Daoy (cell line): ENCODE data around the gene EXOC4. TPM values are rescaled to one million over a fixed set of nuclear protein-coding genes. Genes with fewer than 3 reads are reported as not detected.
"Not testable (repeated sequence)": the region's sequence is repeated elsewhere in the genome, so short reads cannot be mapped to it uniquely, and the experiment has no call there.

Source experiments
- DNase-seq: peaks from one replicate; pipeline ENCODE4 v3.0.0-alpha.2; 2015; ENCODE audit warnings: low read depth
- total RNA-seq: library from RNA; depleted of rRNA; stranded (reverse); fragments of >200 nt; shearing (Covaris generic); gene quantifications from 2 replicates; pipeline ENCODE4 v1.2.3, GENCODE V29; 2014

EXOC4 gene
- total RNA-seq, 1 experiment from 2014 or later, result 36.9 TPM

- no peak for DNase-seq
These were observed 366.6 kb downstream of the EXOC4 start for GRCh38 chr7:133619491-133619890.

GRCh38 chr7:133623721-133624120, 370.8 kb downstream of the EXOC4 start:
- DNase-seq, result no peak

GRCh38 chr7:133625046-133625445, 372.2 kb downstream of the EXOC4 start:
- no peak for DNase-seq

- DNase-seq, result no peak
These were observed 376.8 kb downstream of the EXOC4 start for GRCh38 chr7:133629701-133630100.

- peak; percentile 11 for DNase-seq
These were observed 380.2 kb downstream of the EXOC4 start for GRCh38 chr7:133633055-133633454.

DNA sequence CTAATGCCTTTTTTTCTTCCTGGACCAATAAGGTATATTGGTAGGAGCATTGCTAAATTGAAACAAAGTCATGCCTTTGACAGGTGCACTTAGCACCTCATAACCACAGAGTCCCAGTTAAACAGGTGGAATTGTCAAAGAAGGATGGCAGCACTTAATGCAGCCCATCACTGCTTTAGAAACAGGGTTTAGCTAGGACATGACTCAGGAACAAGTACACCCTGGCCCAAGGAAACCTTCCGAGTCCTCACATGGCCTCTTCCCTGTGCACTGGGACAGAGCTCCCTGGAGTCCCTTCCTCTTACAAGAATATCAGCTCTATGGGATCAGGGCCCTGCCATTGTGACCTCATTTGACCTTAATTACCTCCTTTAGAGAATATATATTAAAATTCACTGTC, 382.7 kb downstream of the EXOC4 start:
- DNase-seq, result no peak

DNA sequence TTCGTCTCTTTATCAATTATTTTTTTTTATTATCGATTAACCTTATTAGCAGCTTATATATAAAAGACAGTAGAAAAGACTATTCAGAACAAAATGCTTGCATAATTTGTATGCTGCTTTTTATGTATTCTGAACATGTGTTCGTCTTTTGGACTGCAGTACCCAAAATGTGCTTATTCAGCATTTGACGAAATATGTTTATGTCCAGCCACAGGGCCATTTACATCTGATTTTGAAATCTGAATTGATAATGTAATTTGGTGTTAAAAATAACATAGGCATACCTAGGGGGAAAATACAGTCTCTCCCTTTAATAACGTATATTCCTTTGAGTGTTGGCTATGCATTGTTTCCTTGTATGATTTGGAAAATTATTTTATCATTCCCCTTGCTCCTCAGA, 386.0 kb downstream of the EXOC4 start:
- no peak for DNase-seq

DNA sequence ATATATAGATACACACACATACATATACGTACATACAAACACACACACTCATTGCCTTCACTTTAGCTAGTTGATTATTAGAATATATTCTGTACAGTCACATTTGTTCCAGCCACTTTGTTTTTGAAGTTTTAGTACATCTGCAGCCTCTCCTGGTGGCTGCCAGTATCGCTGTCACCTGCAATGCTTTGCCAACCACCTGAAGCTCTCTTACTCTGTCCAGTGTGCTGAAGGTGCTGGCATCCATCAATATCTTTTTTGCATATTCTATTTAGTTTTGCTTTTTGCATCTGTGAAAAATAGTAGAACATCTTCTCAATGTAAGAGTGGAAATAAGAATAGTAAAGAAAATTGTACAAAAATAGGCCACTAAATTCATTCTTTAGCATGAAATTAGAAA, 388.6 kb downstream of the EXOC4 start:
- DNase-seq, result no peak

DNA sequence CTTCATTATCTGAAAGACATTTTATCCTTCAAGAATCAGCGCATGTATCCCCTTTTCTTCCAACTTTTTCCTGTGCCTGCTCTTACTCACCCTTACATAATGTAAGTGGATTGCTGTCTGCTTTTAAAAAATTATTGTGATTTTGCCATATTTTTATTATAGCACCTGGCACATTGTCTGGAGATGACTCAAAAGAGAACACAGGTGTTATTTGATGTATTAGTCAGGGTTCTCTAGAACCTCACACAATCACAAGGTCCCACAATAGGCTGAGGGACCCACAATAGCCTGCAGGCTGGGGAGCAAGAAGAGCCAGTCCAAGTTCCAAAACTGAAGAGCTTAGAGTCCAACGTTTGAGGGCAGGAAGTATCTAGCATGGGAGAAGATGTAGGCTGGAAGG, 390.0 kb downstream of the EXOC4 start:
- DNase-seq, result no peak

- not testable (repeated sequence) for DNase-seq
These were observed 390.8 kb downstream of the EXOC4 start for GRCh38 chr7:133643652-133644051.

DNA sequence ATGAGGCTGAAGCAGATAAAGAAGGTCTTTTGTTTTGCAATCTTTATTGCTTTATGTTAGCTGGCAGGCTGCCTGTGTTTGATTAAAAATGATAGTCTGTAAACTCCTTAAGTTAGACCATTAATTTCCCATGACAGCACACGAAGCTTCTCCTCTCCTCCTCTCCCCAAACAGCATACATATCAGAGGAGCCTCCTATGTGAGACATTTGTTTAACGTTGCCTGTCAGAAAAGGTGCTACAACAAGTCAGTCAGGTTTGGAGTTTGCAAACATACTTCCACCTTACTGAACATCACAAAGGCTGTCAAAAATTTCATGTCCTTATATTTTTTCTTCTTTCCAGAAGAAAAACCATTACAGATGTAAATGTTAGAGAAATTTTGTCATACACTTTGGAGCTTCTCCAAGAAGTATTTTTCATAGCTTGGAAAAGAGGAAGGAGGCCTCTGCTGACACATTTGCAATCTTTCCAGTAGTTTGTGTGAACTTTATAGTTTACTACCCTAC, 393.1 kb downstream of the EXOC4 start:
- no peak for DNase-seq

DNA sequence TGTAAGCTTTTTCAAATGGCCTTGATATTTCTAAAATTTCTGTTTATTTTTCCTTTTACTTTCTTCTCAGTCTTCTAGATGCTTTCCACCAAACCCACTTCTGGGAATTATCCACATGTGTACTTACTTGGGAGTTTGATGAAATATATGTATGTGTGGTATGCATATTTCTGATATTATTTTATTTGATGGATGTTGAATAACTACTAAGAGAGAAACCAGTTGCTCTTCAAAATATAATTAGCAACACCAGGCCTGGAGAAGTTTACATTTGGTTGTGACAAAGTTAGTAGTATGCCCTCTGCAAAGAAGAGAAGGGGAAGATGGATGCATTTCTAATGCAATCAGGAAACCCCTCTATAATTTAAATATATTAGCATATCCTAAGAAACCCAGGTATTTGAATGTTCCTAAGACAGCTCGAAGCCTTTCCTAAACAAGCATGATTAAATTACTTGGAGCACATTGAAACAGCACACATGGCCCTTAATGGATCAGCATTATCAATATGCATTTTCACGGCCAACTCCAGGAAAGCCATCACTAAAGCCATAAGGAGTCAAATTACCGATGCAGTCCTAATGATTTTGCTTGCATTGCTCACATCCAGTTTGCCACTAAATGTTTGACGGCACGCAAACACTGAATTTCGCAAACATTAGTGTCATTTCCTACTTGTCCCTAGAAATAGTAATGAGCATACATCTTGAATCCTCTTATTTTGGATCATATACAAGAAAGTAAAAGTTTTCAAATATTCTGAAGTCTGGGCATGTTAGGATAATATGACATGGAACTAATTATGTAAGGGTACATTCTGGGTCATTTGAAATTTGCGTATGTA, 393.8 kb downstream of the EXOC4 start:
- no peak for DNase-seq

DNA sequence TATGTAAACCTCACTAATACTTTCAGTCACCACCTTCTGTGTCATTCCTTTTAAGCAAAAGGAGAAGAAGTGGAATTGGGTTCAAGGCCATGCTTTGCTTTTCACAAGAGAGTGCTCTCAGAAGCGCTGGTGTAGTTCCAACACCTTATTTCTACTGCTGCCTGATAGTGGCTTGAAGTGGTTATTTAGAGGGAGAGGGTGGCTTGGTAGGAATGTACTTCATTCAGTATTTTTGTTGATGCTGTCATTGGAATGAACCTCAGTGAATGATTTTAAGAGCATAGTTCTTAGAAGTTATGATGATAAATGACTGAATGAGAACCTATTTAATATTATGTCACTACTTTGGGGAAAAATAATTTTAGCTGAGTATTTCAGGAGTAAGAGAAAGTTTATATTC, 396.7 kb downstream of the EXOC4 start:
- DNase-seq, result no peak

DNA sequence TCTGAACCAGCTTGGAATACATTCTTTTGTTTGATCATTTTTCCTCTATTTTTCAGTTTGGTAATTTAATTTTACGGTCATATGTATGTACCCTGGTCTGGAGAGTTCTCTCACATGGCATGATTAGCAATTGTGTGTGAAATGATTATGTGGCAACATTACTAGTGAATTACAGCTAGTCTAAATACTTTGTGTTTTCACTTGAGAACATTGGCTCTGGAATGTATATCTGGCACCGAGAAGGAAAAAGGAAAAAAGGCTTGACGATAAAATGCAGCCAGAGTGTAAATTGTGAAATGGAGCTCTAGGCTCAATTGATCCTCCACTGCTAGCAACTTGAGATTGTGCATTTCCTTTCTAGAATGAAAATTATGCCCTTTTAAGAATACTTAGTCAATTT, 397.2 kb downstream of the EXOC4 start:
- DNase-seq, result no peak

DNA sequence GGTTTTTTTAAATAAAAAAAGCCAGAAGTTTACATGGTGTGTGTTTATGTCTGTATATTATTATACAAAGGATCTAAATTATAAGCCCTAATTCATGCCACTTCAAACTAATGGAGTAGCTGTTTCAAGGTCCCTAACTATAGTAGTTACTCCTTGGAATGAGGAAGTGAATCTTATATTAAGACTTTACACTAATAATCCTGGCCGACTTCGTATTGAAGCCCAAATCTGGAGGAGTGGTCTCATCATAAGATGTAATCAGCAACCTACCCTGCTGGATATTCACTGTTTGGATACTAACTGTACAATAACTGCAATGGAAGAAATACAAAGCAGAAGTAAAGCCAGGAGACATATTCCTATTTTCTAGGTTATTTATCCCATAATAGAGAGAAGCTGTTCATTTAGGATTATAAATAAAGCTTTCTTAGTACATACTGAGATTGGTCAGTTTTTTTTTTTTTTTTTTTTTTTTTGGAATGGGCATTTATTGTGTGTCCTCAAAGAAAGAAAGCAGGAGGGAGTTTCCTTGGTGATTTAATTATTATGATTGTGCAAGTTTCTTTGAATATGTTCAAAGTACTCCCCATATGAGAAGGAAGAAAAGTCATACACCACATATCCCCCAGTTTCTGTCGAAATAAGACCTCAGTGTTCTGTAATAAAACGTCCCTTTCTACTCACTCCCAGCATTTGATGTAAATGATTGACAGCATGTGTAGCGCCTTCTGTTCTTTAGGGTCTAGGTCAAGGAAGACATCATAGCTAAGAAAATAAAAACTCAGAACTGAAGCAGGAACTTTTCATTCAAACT, 397.8 kb downstream of the EXOC4 start:
- DNase-seq, result no peak

- DNase-seq, result no peak
These were observed 399.7 kb downstream of the EXOC4 start for GRCh38 chr7:133652547-133652946.

DNA sequence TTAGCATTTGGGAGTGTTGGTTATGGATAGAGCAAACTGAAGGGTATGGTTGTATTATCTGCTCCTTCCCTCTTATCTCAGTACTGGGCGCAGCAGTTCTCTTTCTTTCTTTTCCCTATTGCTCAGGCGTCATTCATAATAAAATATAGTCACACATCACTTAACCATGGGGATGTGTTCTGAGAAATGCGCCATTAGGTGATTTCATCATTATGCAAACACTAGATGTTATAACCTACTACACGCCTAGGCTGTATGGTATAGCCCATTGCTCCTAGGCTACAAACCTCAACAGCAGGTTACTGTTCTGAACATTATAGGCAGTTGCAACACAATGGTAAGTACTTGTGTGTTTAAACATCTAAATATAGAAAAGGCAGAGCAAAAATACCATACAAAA, 401.7 kb downstream of the EXOC4 start:
- no peak for DNase-seq

GRCh38 chr7:133662276-133662675, 409.4 kb downstream of the EXOC4 start:
- DNase-seq, result no peak

- DNase-seq, result no peak
These were observed 410.0 kb downstream of the EXOC4 start for GRCh38 chr7:133662830-133663229.

- no peak for DNase-seq
These were observed 411.6 kb downstream of the EXOC4 start for GRCh38 chr7:133664528-133664927.

GRCh38 chr7:133668296-133669060, 415.6 kb downstream of the EXOC4 start:
- DNase-seq, result no peak

- no peak for DNase-seq
These were observed 416.2 kb downstream of the EXOC4 start for GRCh38 chr7:133669061-133669455.
